HL-60 (cell line): ENCODE measurements around the gene KCNH2.

Experiments
- GABPA ChIP-seq: IDR thresholded peaks from 2 replicates; pipeline ENCODE4 v1.6.1; 2012; ENCODE audit warnings: low read depth
- POLR2AphosphoS5 ChIP-seq: IDR thresholded peaks from 2 replicates; pipeline ENCODE4 v1.6.1; 2012; ENCODE audit warnings: low read depth
- TF ChIP-seq, protein P1 (sequence below): IDR thresholded peaks from one replicate; pipeline ENCODE4 v1.5.1; 2011; ENCODE audit warnings: low read length, control low read depth, inconsistent platforms; ENCODE audit not compliant: insufficient read depth

DNA sequence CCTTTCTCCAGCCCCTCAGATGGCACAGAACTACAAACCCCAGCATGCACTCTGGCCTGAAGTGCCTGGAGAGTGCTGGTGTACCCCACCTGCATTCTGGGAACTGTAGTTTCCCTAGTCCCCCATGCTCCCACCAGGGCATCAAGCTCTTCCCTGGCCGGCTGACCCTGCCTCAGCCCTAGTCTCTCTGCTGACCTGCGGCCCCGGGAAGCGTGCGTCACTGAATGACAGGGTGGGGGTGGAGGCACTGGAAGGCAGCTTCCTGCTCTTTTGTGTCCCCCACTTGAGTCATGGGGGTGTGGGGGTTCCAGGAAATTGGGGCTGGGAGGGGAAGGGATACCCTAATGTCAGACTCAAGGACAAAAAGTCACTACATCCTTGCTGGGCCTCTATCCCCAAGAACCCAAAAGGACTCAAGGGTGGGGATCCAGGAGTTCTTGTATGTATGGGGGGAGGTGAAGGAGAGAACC is 14.7 kb upstream of the KCNH2 start:
- TF ChIP-seq, protein P1, sequence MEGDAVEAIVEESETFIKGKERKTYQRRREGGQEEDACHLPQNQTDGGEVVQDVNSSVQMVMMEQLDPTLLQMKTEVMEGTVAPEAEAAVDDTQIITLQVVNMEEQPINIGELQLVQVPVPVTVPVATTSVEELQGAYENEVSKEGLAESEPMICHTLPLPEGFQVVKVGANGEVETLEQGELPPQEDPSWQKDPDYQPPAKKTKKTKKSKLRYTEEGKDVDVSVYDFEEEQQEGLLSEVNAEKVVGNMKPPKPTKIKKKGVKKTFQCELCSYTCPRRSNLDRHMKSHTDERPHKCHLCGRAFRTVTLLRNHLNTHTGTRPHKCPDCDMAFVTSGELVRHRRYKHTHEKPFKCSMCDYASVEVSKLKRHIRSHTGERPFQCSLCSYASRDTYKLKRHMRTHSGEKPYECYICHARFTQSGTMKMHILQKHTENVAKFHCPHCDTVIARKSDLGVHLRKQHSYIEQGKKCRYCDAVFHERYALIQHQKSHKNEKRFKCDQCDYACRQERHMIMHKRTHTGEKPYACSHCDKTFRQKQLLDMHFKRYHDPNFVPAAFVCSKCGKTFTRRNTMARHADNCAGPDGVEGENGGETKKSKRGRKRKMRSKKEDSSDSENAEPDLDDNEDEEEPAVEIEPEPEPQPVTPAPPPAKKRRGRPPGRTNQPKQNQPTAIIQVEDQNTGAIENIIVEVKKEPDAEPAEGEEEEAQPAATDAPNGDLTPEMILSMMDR = no peak
- no peak for TF ChIP-seq POLR2AphosphoS5
- no peak for TF ChIP-seq GABPA
